T-helper 17 cell (primary cell): Measurements from ENCODE around the gene RAMP2. TPM values are rescaled to one million over a fixed set of nuclear protein-coding genes. Genes with fewer than 3 reads are reported as not detected.

ENCODE experiments used
- ATAC-seq: fragments of 150-1000 bp; cut with Tn5 transposase; 2 replicates; pipeline ENCODE4 v1.10.0; 2021; ENCODE audit warnings: mild to moderate bottlenecking, moderate library complexity
- DNase-seq, 3 donors: peaks; one replicate each; pipeline versions ENCODE4 v3.0.0 to v3.0.0-alpha.2; 2020 to 2021
- H3K9me3 ChIP-seq: one replicate; pipeline ENCODE4 v1.7.0; 2013; ENCODE audit warnings: low read length, mild to moderate bottlenecking; ENCODE audit not compliant: control insufficient read depth, poor library complexity, severe bottlenecking
- H3K27ac Mint-ChIP-seq: one replicate; pipeline ENCODE4 v1.8.0; 2022; ENCODE audit warnings: mild to moderate bottlenecking, moderate library complexity, mixed read lengths
- H3K27me3 Mint-ChIP-seq: one replicate; pipeline ENCODE4 v1.8.0; 2022; ENCODE audit warnings: mixed read lengths
- H3K36me3 Mint-ChIP-seq: one replicate; pipeline ENCODE4 v1.8.0; 2022; ENCODE audit warnings: low read depth, mixed read lengths
- H3K4me1 Mint-ChIP-seq: one replicate; pipeline ENCODE4 v1.8.0; 2022; ENCODE audit warnings: mild to moderate bottlenecking, mixed read lengths
- H3K4me3 Mint-ChIP-seq: one replicate; pipeline ENCODE4 v1.8.0; 2022; ENCODE audit warnings: mild to moderate bottlenecking, moderate library complexity, mixed read lengths
- total RNA-seq, 4 donors: library from RNA in 2 of 4; stranded (reverse) in 2 of 4; gene quantifications; one replicate each; pipeline ENCODE4 v1.2.3 and lab custom pipeline; 2022 to 2026

The RAMP2 gene
- total RNA-seq, 2 donors from 2014 or later: not detected

DNA sequence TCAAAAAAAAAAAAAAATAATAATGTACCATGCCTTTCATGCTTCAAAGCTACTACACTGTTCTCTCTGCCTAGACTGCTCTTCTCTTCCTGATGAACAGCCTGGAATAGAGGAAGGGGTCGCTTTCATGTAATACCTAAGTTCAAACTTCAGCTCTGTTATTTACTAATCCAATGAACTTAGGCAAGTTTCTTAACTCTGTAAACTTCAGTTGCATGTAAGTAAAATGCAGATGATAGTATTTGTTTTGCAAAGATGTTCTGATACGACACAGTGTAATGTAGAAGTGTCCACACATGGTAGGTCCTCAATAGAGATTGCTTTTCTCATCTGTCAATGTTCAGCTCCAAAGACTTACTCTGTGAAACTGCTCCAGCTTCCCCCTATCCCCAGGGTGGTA is 30.9 kb downstream of the RAMP2 start:
- no peaks in the 10 kb centered on the region for H3K9me3 ChIP-seq
- Mint-ChIP-seq H3K4me3 (no peak overlapping the region), H3K27me3 (peaks cover 23% of the 10 kb centered on the region), H3K36me3 (peaks cover 8% of the 10 kb centered on the region), H3K27ac (no peak overlapping the region), H3K4me1 (peaks cover 14% of the 10 kb centered on the region)
- ATAC-seq: no peak
- no peak for DNase-seq

- ATAC-seq: no peak
- no peaks in the 10 kb centered on the region for H3K9me3 ChIP-seq
- Mint-ChIP-seq H3K4me3 (no peak overlapping the region), H3K4me1 (peaks cover 15% of the 10 kb centered on the region), H3K27ac (no peak overlapping the region), H3K36me3 (peaks cover 8% of the 10 kb centered on the region), H3K27me3 (peaks cover 17% of the 10 kb centered on the region)
- DNase-seq: no peak
These were observed 31.5 kb downstream of the RAMP2 start for GRCh38 chr17:42792545-42792944.

GRCh38 chr17:42795061-42795460 is 34.0 kb downstream of the RAMP2 start:
- Mint-ChIP-seq H3K27ac (peak overlapping the region; percentile 41), H3K4me1 (peaks cover 24% of the 10 kb centered on the region), H3K36me3 (peaks cover 5% of the 10 kb centered on the region), H3K27me3 (no peaks in the 10 kb centered on the region), H3K4me3 (no peak overlapping the region)
- ATAC-seq (no peak), DNase-seq (no peak)
- no peaks in the 10 kb centered on the region for H3K9me3 ChIP-seq

- Mint-ChIP-seq H3K4me3 (no peak overlapping the region), H3K27ac (peak overlapping the region; percentile 41), H3K27me3 (no peaks in the 10 kb centered on the region), H3K4me1 (peaks cover 28% of the 10 kb centered on the region), H3K36me3 (peaks cover 5% of the 10 kb centered on the region)
- DNase-seq (no peak), ATAC-seq (no peak)
- H3K9me3 ChIP-seq: no peaks in the 10 kb centered on the region
These were observed 34.4 kb downstream of the RAMP2 start for GRCh38 chr17:42795465-42795864.

GRCh38 chr17:42796066-42796758 is 35.2 kb downstream of the RAMP2 start:
- Mint-ChIP-seq H3K4me1 (peaks cover 28% of the 10 kb centered on the region), H3K36me3 (peaks cover 5% of the 10 kb centered on the region), H3K4me3 (no peak overlapping the region), H3K27me3 (no peaks in the 10 kb centered on the region), H3K27ac (no peak overlapping the region)
- ATAC-seq: no peak
- no peak for DNase-seq
- no peaks in the 10 kb centered on the region for H3K9me3 ChIP-seq

- no peak for ATAC-seq
- Mint-ChIP-seq H3K27me3 (no peaks in the 10 kb centered on the region), H3K4me1 (peaks cover 31% of the 10 kb centered on the region), H3K27ac (peak overlapping the region; percentile 87), H3K36me3 (peaks cover 5% of the 10 kb centered on the region), H3K4me3 (peak overlapping the region; percentile 90)
- no peaks in the 10 kb centered on the region for H3K9me3 ChIP-seq
- no peak for DNase-seq
These were observed 36.3 kb downstream of the RAMP2 start for GRCh38 chr17:42797067-42798007.

DNA sequence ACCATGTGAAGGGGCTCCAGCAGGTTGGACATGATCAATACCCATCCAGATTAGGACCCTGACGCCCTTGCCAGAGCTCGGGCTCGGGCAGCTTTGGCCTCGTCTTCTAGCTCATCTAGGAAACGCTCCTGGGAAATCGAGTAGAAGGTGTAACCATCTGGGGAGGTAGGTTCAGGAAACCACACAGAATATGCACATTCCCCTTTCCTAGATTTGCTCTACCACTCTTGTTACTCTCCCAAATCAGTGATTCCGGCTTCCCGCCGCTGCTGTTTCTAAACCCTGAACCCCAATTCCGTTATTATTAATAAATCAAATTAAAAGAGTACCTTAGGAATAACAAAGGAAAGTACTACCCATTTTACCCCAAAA is 37.0 kb downstream of the RAMP2 start:
- ATAC-seq: no peak
- Mint-ChIP-seq H3K4me3 (peak overlapping the region; percentile 90), H3K27me3 (no peaks in the 10 kb centered on the region), H3K4me1 (peaks cover 31% of the 10 kb centered on the region), H3K36me3 (peaks cover 5% of the 10 kb centered on the region), H3K27ac (peak overlapping the region; percentile 87)
- no peaks in the 10 kb centered on the region for H3K9me3 ChIP-seq
- DNase-seq: no peak

- Mint-ChIP-seq H3K4me3 (peak within 1 kb of the TSS; percentile 90), H3K4me1 (peaks cover 31% of the 10 kb centered on the region), H3K27ac (peak within 1 kb of the TSS; percentile 87), H3K27me3 (no peaks in the 10 kb centered on the region), H3K36me3 (peaks cover 5% of the 10 kb centered on the region)
- DNase-seq: peak; percentile 47 to 64 (median 53)
- peak; percentile 100 for ATAC-seq
- H3K9me3 ChIP-seq: no peaks in the 10 kb centered on the region
These were observed 37.7 kb downstream of the RAMP2 start, which contains the start of the genes CNTD1 and COA3 for GRCh38 chr17:42798383-42799380. TSS of gene CNTD1 (plus strand) at chr17:42798861. CDS start at chr17:42799068, 207 bp downstream. TSS of gene COA3 (minus strand) at chr17:42798704. CDS start at chr17:42798681, 23 bp downstream.

- ATAC-seq (no peak), DNase-seq (no peak)
- H3K36me3 Mint-ChIP-seq: no peaks in the 10 kb centered on the region
- H3K9me3 ChIP-seq: no peaks in the 10 kb centered on the region
- peaks cover 14% of the 10 kb centered on the region for H3K4me1 Mint-ChIP-seq
- peak overlapping the region; percentile 43 for H3K27ac Mint-ChIP-seq
- no peak overlapping the region for H3K4me3 Mint-ChIP-seq
- no peaks in the 10 kb centered on the region for H3K27me3 Mint-ChIP-seq
These were observed 42.3 kb downstream of the RAMP2 start for GRCh38 chr17:42803074-42803883.

- Mint-ChIP-seq H3K27me3 (no peaks in the 10 kb centered on the region), H3K36me3 (no peaks in the 10 kb centered on the region), H3K4me1 (peaks cover 7% of the 10 kb centered on the region), H3K4me3 (no peak overlapping the region), H3K27ac (no peak overlapping the region)
- H3K9me3 ChIP-seq: no peaks in the 10 kb centered on the region
- DNase-seq (no peak), ATAC-seq (no peak)
These were observed 43.9 kb downstream of the RAMP2 start for GRCh38 chr17:42804918-42805367.

DNA sequence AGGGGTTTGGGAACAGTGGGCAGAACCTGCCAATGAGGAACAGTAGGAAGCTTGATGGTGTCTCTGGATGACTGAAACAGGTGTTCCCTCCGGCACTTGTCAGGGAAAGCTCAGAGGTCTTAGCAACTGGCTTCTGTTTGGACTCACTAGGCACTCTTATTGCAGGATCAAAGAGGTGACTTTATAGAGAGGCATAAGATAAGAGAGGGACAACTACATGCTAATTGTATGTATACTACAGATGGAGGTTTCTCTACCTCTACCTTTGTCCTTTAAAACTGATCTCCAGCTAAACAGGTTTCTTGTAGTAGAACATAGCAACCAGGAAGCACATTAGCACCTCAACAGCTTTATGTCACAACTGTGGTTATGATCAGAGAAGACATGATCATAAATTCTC is 45.2 kb downstream of the RAMP2 start:
- ATAC-seq (no peak), DNase-seq (no peak)
- no peak overlapping the region for H3K27ac Mint-ChIP-seq
- peaks cover 3% of the 10 kb centered on the region for H3K36me3 Mint-ChIP-seq
- H3K9me3 ChIP-seq: no peaks in the 10 kb centered on the region
- no peaks in the 10 kb centered on the region for H3K27me3 Mint-ChIP-seq
- H3K4me3 Mint-ChIP-seq: no peak overlapping the region
- peaks cover 3% of the 10 kb centered on the region for H3K4me1 Mint-ChIP-seq

- no peak for DNase-seq
- Mint-ChIP-seq H3K27ac (no peak overlapping the region), H3K27me3 (no peaks in the 10 kb centered on the region), H3K36me3 (peaks cover 12% of the 10 kb centered on the region), H3K4me1 (no peaks in the 10 kb centered on the region), H3K4me3 (no peak overlapping the region)
- no peaks in the 10 kb centered on the region for H3K9me3 ChIP-seq
- no peak for ATAC-seq
These were observed 48.2 kb downstream of the RAMP2 start for GRCh38 chr17:42809250-42809649.
